ENCODE data around the gene GCNT3. TPM values are rescaled to one million over a fixed set of nuclear protein-coding genes. Genes with fewer than 3 reads are reported as not detected.

GCNT3 gene
- total and polyA plus RNA-seq, 2 donors (not counting 3 experiments of a cell fraction or from before 2014, with no cell fraction given), result not detected

DNA sequence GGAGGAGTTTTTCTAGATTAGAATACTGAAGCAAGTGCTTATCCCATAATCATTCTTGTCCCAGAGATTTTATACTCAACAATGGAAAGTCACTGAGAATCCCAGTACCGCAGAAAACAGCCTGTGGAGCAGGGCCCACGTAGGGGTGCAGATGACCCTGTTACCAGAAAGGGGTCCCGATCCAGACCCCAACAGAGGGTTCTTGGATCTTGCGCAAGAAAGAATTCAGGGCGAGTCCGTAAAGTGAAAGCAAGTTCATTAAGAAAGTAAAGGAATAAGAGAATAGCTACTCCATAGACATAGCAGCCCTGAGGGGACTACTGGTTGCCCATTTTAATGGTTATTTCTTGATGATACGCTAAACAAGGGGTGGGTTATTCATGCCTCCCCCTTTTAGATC is 2.6 kb downstream of the GCNT3 start:
- H3K79me2 ChIP-seq (ENCODE audit: control insufficient read depth, insufficient read depth, low read length), result no peaks in the 10 kb centered on the region
- no peak overlapping the region for H3K4me3 ChIP-seq (replicated peaks in 1 of 3; ENCODE audit: insufficient read depth in 1 of 3, low read depth in 1 of 3, low read length in 3 of 3)
- intact Hi-C loops (cut with micrococcal nuclease), result no loop called here
- H3K27ac ChIP-seq (ENCODE audit: insufficient read depth, low read depth, low read length), result no peak overlapping the region
- H3K4me1 ChIP-seq (ENCODE audit: control insufficient read depth, extremely low read depth, insufficient read depth, low read length), result peaks cover 8% of the 10 kb centered on the region
- H3K9me3 ChIP-seq (replicated peaks; ENCODE audit: control insufficient read depth, insufficient read depth, low read length), result no peaks in the 10 kb centered on the region
- H2AFZ ChIP-seq (ENCODE audit: low read depth, low read length), result no peak overlapping the region
- dilution Hi-C loops (cut with MboI; ENCODE audit: extremely low pct_ligation_motif_present, low sequenced_read_pairs), result no loop called here
- H3K27me3 ChIP-seq (ENCODE audit: control insufficient read depth in 2 of 2, insufficient read depth in 2 of 2, low read length in 2 of 2), result peaks cover 9 to 27% of the 10 kb centered on the region in 2 experiments
- TF ChIP-seq JUN (IDR thresholded peaks at IDR 0.05; ENCODE audit: borderline replicate concordance, insufficient read depth, insufficient read length, low read depth) (no peak), MYC (IDR thresholded peaks at IDR 0.05; ENCODE audit: low read depth, low read length) (no peak), EZH2 (IDR thresholded peaks at IDR 0.05; ENCODE audit: borderline replicate concordance, low read depth, low read length, severe bottlenecking) (no peak), POLR2A (IDR thresholded peaks at IDR 0.05; ENCODE audit: low read depth, low read length) (no peak), FOS (IDR thresholded peaks at IDR 0.05; ENCODE audit: borderline replicate concordance, insufficient read depth, low read length) (no peak)
- TF ChIP-seq, protein P1, sequence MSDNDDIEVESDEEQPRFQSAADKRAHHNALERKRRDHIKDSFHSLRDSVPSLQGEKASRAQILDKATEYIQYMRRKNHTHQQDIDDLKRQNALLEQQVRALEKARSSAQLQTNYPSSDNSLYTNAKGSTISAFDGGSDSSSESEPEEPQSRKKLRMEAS (IDR thresholded peaks at IDR 0.05; ENCODE audit: insufficient read depth, insufficient read length), result no peak
- ChIA-PET CTCF (interaction anchor here (1.2 to 2.3 kb wide), 2 partner anchors 81 to 86 kb away, joined by 3 to 6 read pairs; no protein-coding TSS in a partner anchor), POLR2A (no interaction called here)
- no peaks in the 10 kb centered on the region for H3K36me3 ChIP-seq (ENCODE audit: control insufficient read depth in 2 of 2, extremely low read depth in 1 of 2, insufficient read depth in 2 of 2, low read length in 2 of 2)
- DNase-seq (ENCODE audit: low read depth, low spot score) (no peak), FAIRE-seq (no peak)
- H3K9ac ChIP-seq (replicated peaks; ENCODE audit: extremely low read depth, insufficient read depth, low read length), result no peak overlapping the region
- H4K20me1 ChIP-seq (replicated peaks; ENCODE audit: control insufficient read depth, extremely low read depth, insufficient read depth, low read length), result no peaks in the 10 kb centered on the region
- H3K4me2 ChIP-seq (ENCODE audit: insufficient read depth, low read length), result no peak overlapping the region
- H3K9me1 ChIP-seq (replicated peaks; ENCODE audit: control insufficient read depth, extremely low read depth, insufficient read depth, low read length), result no peaks in the 10 kb centered on the region
- no TSS peak for BruUV-seq (replicated peaks)

DNA sequence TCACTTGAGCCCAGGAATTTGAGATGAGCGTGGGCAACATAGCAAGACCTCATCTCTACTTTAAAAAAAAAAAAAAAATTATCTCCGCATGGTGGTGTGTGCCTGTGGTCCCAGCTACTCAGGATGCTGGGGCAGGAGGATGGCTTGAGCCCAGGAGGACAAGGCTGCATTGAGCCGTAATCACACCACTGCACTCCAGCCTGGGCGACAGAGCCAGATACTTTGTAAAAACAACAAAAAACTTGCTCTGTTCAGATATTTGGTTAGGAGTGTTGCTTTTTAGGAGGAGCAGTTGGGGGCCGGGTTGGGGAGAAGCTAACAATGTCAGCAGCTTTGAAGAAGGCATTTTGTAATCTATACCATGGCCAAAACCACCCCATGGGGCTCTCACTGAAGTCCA is 4.1 kb downstream of the GCNT3 start:
- CTCF ChIA-PET, result interaction anchor here (0.8 kb wide), 1 partner anchor 83 kb away, joined by 3 read pairs; no protein-coding TSS in a partner anchor
- POLR2A ChIA-PET, result no interaction called here

More for the DNA sequence above, 4.1 kb downstream of the GCNT3 start:
- dilution Hi-C loops (cut with MboI; ENCODE audit: extremely low pct_ligation_motif_present, low sequenced_read_pairs) (no loop called here), intact Hi-C loops (cut with micrococcal nuclease) (no loop called here)
- TF ChIP-seq EZH2 (IDR thresholded peaks at IDR 0.05; ENCODE audit: borderline replicate concordance, low read depth, low read length, severe bottlenecking), result no peak
- no peaks in the 10 kb centered on the region for H3K36me3 ChIP-seq (ENCODE audit: control insufficient read depth in 2 of 2, extremely low read depth in 1 of 2, insufficient read depth in 2 of 2, low read length in 2 of 2)
- H3K4me1 ChIP-seq (ENCODE audit: control insufficient read depth, extremely low read depth, insufficient read depth, low read length), result peaks cover 8% of the 10 kb centered on the region
- H3K9ac ChIP-seq (replicated peaks; ENCODE audit: extremely low read depth, insufficient read depth, low read length), result no peak overlapping the region
- no peaks in the 10 kb centered on the region for H3K9me3 ChIP-seq (replicated peaks; ENCODE audit: control insufficient read depth, insufficient read depth, low read length)
- DNase-seq (ENCODE audit: low read depth, low spot score) (no peak), FAIRE-seq (no peak)
- no peak overlapping the region for H3K27ac ChIP-seq (ENCODE audit: insufficient read depth, low read depth, low read length)
- no peaks in the 10 kb centered on the region for H4K20me1 ChIP-seq (replicated peaks; ENCODE audit: control insufficient read depth, extremely low read depth, insufficient read depth, low read length)
- no peaks in the 10 kb centered on the region for H3K9me1 ChIP-seq (replicated peaks; ENCODE audit: control insufficient read depth, extremely low read depth, insufficient read depth, low read length)
- no peak overlapping the region for H2AFZ ChIP-seq (ENCODE audit: low read depth, low read length)
- no peaks in the 10 kb centered on the region for H3K79me2 ChIP-seq (ENCODE audit: control insufficient read depth, insufficient read depth, low read length)
- H3K4me3 ChIP-seq (replicated peaks in 1 of 3; ENCODE audit: insufficient read depth in 1 of 3, low read depth in 1 of 3, low read length in 3 of 3), result no peak overlapping the region
- peaks cover 11 to 27% of the 10 kb centered on the region in 2 experiments for H3K27me3 ChIP-seq (ENCODE audit: control insufficient read depth in 2 of 2, insufficient read depth in 2 of 2, low read length in 2 of 2)
- BruUV-seq (replicated peaks), result no TSS peak
- no peak overlapping the region for H3K4me2 ChIP-seq (ENCODE audit: insufficient read depth, low read length)

Data from endothelial cell of umbilical vein (primary cell).